HUES48 (cell line): Measurements from ENCODE around the gene ADARB1.

ENCODE experiments used
- H3K27ac ChIP-seq: one replicate; pipeline ENCODE4 v1.7.0; 2013; ENCODE audit warnings: low read depth, low read length, inconsistent platforms
- H3K27me3 ChIP-seq: 2 replicates; pipeline ENCODE4 v1.6.1; 2013; ENCODE audit warnings: mild to moderate bottlenecking, low read length; ENCODE audit not compliant: control insufficient read depth, insufficient read depth
- H3K36me3 ChIP-seq: 2 replicates; pipeline ENCODE4 v1.6.1; 2013; ENCODE audit warnings: low read length; ENCODE audit not compliant: control insufficient read depth, insufficient read depth
- H3K4me1 ChIP-seq: 2 replicates; pipeline ENCODE4 v1.6.1; 2013; ENCODE audit warnings: mild to moderate bottlenecking, low read length; ENCODE audit not compliant: control insufficient read depth, insufficient read depth
- H3K4me3 ChIP-seq: 2 replicates; pipeline ENCODE4 v1.5.1; 2013; ENCODE audit warnings: mild to moderate bottlenecking, low read depth, low read length
- H3K9ac ChIP-seq: 2 replicates; pipeline ENCODE4 v1.6.1; 2013; ENCODE audit warnings: mild to moderate bottlenecking, low read depth, low read length, moderate library complexity
- H3K9me3 ChIP-seq: 2 replicates; pipeline ENCODE4 v1.6.1; 2013; ENCODE audit warnings: low read length; ENCODE audit not compliant: control insufficient read depth, insufficient read depth

The ADARB1 gene

GRCh38 chr21:45183852-45184251 is 109.5 kb downstream of the ADARB1 start:
- peaks cover 21% of the 10 kb centered on the region for H3K9me3 ChIP-seq
- H3K36me3 ChIP-seq = peaks cover 20% of the 10 kb centered on the region
- H3K9ac ChIP-seq = no peak overlapping the region
- H3K4me3 ChIP-seq = no peak overlapping the region
- H3K4me1 ChIP-seq = no peaks in the 10 kb centered on the region
- H3K27me3 ChIP-seq = no peaks in the 10 kb centered on the region
- H3K27ac ChIP-seq = no peak overlapping the region

GRCh38 chr21:45184869-45185268 is 110.5 kb downstream of the ADARB1 start:
- Histone ChIP-seq H3K9me3 (peaks cover 25% of the 10 kb centered on the region), H3K4me1 (no peaks in the 10 kb centered on the region), H3K4me3 (no peak overlapping the region), H3K27ac (no peak overlapping the region), H3K9ac (no peak overlapping the region), H3K36me3 (peaks cover 20% of the 10 kb centered on the region), H3K27me3 (no peaks in the 10 kb centered on the region)

- Histone ChIP-seq H3K9ac (no peak overlapping the region), H3K27ac (no peak overlapping the region), H3K4me3 (no peak overlapping the region), H3K9me3 (peaks cover 25% of the 10 kb centered on the region), H3K36me3 (peaks cover 20% of the 10 kb centered on the region), H3K4me1 (no peaks in the 10 kb centered on the region), H3K27me3 (no peaks in the 10 kb centered on the region)
Measured at GRCh38 chr21:45186709-45187108, 112.3 kb downstream of the ADARB1 start.

- no peaks in the 10 kb centered on the region for H3K27me3 ChIP-seq
- peaks cover 25% of the 10 kb centered on the region for H3K9me3 ChIP-seq
- no peak overlapping the region for H3K4me3 ChIP-seq
- peaks cover 20% of the 10 kb centered on the region for H3K36me3 ChIP-seq
- H3K4me1 ChIP-seq = no peaks in the 10 kb centered on the region
- no peak overlapping the region for H3K9ac ChIP-seq
- H3K27ac ChIP-seq = no peak overlapping the region
Measured at GRCh38 chr21:45187646-45188045, 113.3 kb downstream of the ADARB1 start.

- Histone ChIP-seq H3K27ac (no peak overlapping the region), H3K27me3 (no peaks in the 10 kb centered on the region), H3K36me3 (peaks cover 20% of the 10 kb centered on the region), H3K9ac (no peak overlapping the region), H3K9me3 (peaks cover 25% of the 10 kb centered on the region), H3K4me3 (no peak overlapping the region), H3K4me1 (no peaks in the 10 kb centered on the region)
Measured at GRCh38 chr21:45190013-45190412, 115.6 kb downstream of the ADARB1 start.

GRCh38 chr21:45192332-45192731 is 118.0 kb downstream of the ADARB1 start:
- H3K36me3 ChIP-seq = 0 out of 2 replicates have a peak, but pooled peaks cover under 1% of the 10 kb centered on the region

GRCh38 chr21:45196620-45197019 is 122.2 kb downstream of the ADARB1 start:
- Histone ChIP-seq H3K27ac (no peak overlapping the region), H3K27me3 (no peaks in the 10 kb centered on the region), H3K36me3 (no peaks in the 10 kb centered on the region), H3K4me3 (no peak overlapping the region), H3K9me3 (no peaks in the 10 kb centered on the region), H3K9ac (no peak overlapping the region), H3K4me1 (no peaks in the 10 kb centered on the region)

More at GRCh38 chr21:45192332-45192731, 118.0 kb downstream of the ADARB1 start:
- H3K27me3 ChIP-seq = no peaks in the 10 kb centered on the region
- no peaks in the 10 kb centered on the region for H3K4me1 ChIP-seq
- H3K9me3 ChIP-seq = peaks cover 15% of the 10 kb centered on the region
- H3K27ac ChIP-seq = no peak overlapping the region
- H3K4me3 ChIP-seq = no peak overlapping the region
- no peak overlapping the region for H3K9ac ChIP-seq

- Histone ChIP-seq H3K4me1 (no peaks in the 10 kb centered on the region), H3K9me3 (no peaks in the 10 kb centered on the region), H3K36me3 (no peaks in the 10 kb centered on the region), H3K9ac (no peak overlapping the region), H3K27me3 (no peaks in the 10 kb centered on the region), H3K27ac (no peak overlapping the region), H3K4me3 (no peak overlapping the region)
Measured at GRCh38 chr21:45199201-45199600, 124.8 kb downstream of the ADARB1 start.

- no peak overlapping the region for H3K27ac ChIP-seq
- H3K9ac ChIP-seq = no peak overlapping the region
- H3K9me3 ChIP-seq = no peaks in the 10 kb centered on the region
- no peaks in the 10 kb centered on the region for H3K4me1 ChIP-seq
- H3K27me3 ChIP-seq = no peaks in the 10 kb centered on the region
- no peaks in the 10 kb centered on the region for H3K36me3 ChIP-seq
- H3K4me3 ChIP-seq = no peak overlapping the region
Measured at GRCh38 chr21:45200031-45200430, 125.7 kb downstream of the ADARB1 start.

GRCh38 chr21:45200581-45201296 is 126.4 kb downstream of the ADARB1 start:
- Histone ChIP-seq H3K27ac (no peak overlapping the region), H3K9ac (no peak overlapping the region), H3K36me3 (no peaks in the 10 kb centered on the region), H3K4me1 (no peaks in the 10 kb centered on the region), H3K4me3 (no peak overlapping the region), H3K27me3 (no peaks in the 10 kb centered on the region), H3K9me3 (no peaks in the 10 kb centered on the region)

GRCh38 chr21:45202344-45202743 is 128.0 kb downstream of the ADARB1 start:
- no peaks in the 10 kb centered on the region for H3K27me3 ChIP-seq
- no peaks in the 10 kb centered on the region for H3K36me3 ChIP-seq
- H3K9ac ChIP-seq = no peak overlapping the region
- H3K4me1 ChIP-seq = no peaks in the 10 kb centered on the region
- H3K27ac ChIP-seq = no peak overlapping the region
- no peak overlapping the region for H3K4me3 ChIP-seq
- no peaks in the 10 kb centered on the region for H3K9me3 ChIP-seq
